Calu3 (cell line): ENCODE measurements around the gene TMEM72. TPM values are rescaled to one million over a fixed set of nuclear protein-coding genes. Genes with fewer than 3 reads are reported as not detected.

ENCODE experiments used
- BruUV-seq: library from RNA; stranded (reverse); fragments of 400-500 nt; replicated peaks from 2 replicates; lab custom pipeline; 2021; lab: Mats Ljungman, UMichigan
- CTCF ChIA-PET: fragments of 300-600 bp; sonication (Branson Sonifier 250); formaldehyde crosslinking; loops from one replicate; lab custom pipeline; 2022; ENCODE audit warnings: antibody characterized with exemption; lab: Charles Lee
- DNase-seq: peaks from one replicate; pipeline ENCODE4 v3.0.0; 2022
- H3K27ac Mint-ChIP-seq: one replicate; pipeline ENCODE4 v1.8.0; 2022; ENCODE audit warnings: mixed read lengths; ENCODE audit not compliant: unreplicated experiment
- H3K27me3 Mint-ChIP-seq: one replicate; pipeline ENCODE4 v1.8.0; 2022; ENCODE audit warnings: mixed read lengths; ENCODE audit not compliant: unreplicated experiment
- H3K36me3 Mint-ChIP-seq: one replicate; pipeline ENCODE4 v1.8.0; 2022; ENCODE audit warnings: mild to moderate bottlenecking, moderate library complexity, mixed read lengths; ENCODE audit not compliant: insufficient read depth, unreplicated experiment
- H3K4me1 Mint-ChIP-seq: one replicate; pipeline ENCODE4 v1.8.0; 2022; ENCODE audit warnings: mild to moderate bottlenecking, low read depth, mixed read lengths; ENCODE audit not compliant: unreplicated experiment
- H3K4me3 Mint-ChIP-seq: one replicate; pipeline ENCODE4 v1.8.0; 2022; ENCODE audit warnings: mild to moderate bottlenecking, low read depth, moderate library complexity, mixed read lengths; ENCODE audit not compliant: unreplicated experiment
- H3K9me3 Mint-ChIP-seq: one replicate; pipeline ENCODE4 v1.8.0; 2022; ENCODE audit warnings: low read depth, mixed read lengths; ENCODE audit not compliant: unreplicated experiment
- CTCF ChIP-seq: fragments of 200-600 bp; IDR thresholded peaks from one replicate; pipeline ENCODE4 v1.8.0; 2022; ENCODE audit warnings: antibody characterized with exemption; ENCODE audit not compliant: unreplicated experiment
- intact Hi-C: fragments of 100-400 bp; cut with micrococcal nuclease; formaldehyde crosslinking; loops from one replicate; pipeline ENCODE4 v1.10.0; 2022; ENCODE audit not compliant: unreplicated experiment
- total RNA-seq: library from RNA; stranded (reverse); gene quantifications from 2 replicates; pipeline ENCODE4 v1.2.3, GENCODE V29; 2022

TMEM72 gene
- total RNA-seq, 1 experiment from 2014 or later, result not detected

GRCh38 chr10:44925224-44925623 lies 14.1 kb downstream of the TMEM72 start:
- intact Hi-C loops, result no loop called here
- CTCF ChIA-PET, result interaction anchor here (0.6 to 1.5 kb wide), 3 partner anchors 62 to 1054 kb away, joined by 3 to 5 read pairs (median 5); no protein-coding TSS in a partner anchor
- no TSS peak for BruUV-seq

GRCh38 chr10:44925811-44926750 lies 14.9 kb downstream of the TMEM72 start:
- BruUV-seq, result no TSS peak
- intact Hi-C loops, result no loop called here
- H3K36me3 Mint-ChIP-seq, result no peaks in the 10 kb centered on the region
- CTCF ChIA-PET, result interaction anchor here (0.6 to 1.5 kb wide), 2 partner anchors 55 to 63 kb away, joined by 3 to 5 read pairs; no protein-coding TSS in a partner anchor
- H3K27me3 Mint-ChIP-seq, result peaks cover 5% of the 10 kb centered on the region
- no peaks in the 10 kb centered on the region for H3K4me1 Mint-ChIP-seq
- H3K4me3 Mint-ChIP-seq, result no peak overlapping the region
- DNase-seq, result no peak
- H3K27ac Mint-ChIP-seq, result no peak overlapping the region
- TF ChIP-seq CTCF, result no peak
- no peaks in the 10 kb centered on the region for H3K9me3 Mint-ChIP-seq

More at GRCh38 chr10:44925224-44925623, 14.1 kb downstream of the TMEM72 start:
- H3K27ac Mint-ChIP-seq, result no peak overlapping the region
- peak; percentile 53 for DNase-seq
- peak; percentile 18 for TF ChIP-seq CTCF
- no peaks in the 10 kb centered on the region for H3K9me3 Mint-ChIP-seq
- no peak overlapping the region for H3K4me3 Mint-ChIP-seq
- peaks cover 14% of the 10 kb centered on the region for H3K27me3 Mint-ChIP-seq
- H3K36me3 Mint-ChIP-seq, result no peaks in the 10 kb centered on the region
- H3K4me1 Mint-ChIP-seq, result no peaks in the 10 kb centered on the region

- DNase-seq, result no peak
- no peak for TF ChIP-seq CTCF
- Mint-ChIP-seq H3K36me3 (no peaks in the 10 kb centered on the region), H3K9me3 (no peaks in the 10 kb centered on the region), H3K27me3 (no peaks in the 10 kb centered on the region), H3K4me3 (no peak overlapping the region), H3K27ac (no peak overlapping the region), H3K4me1 (no peaks in the 10 kb centered on the region)
- BruUV-seq, result no TSS peak
- CTCF ChIA-PET, result interaction anchor here (0.6 kb wide), 1 partner anchor 55 kb away, joined by 3 read pairs; no protein-coding TSS in a partner anchor
- intact Hi-C loops, result no loop called here
Observed at GRCh38 chr10:44926751-44927351, 15.7 kb downstream of the TMEM72 start.

- CTCF ChIA-PET, result no interaction called here
- intact Hi-C loops, result no loop called here
- no peak overlapping the region for H3K4me3 Mint-ChIP-seq
- H3K4me1 Mint-ChIP-seq, result no peaks in the 10 kb centered on the region
- no peak for TF ChIP-seq CTCF
- DNase-seq, result no peak
- H3K9me3 Mint-ChIP-seq, result no peaks in the 10 kb centered on the region
- no peaks in the 10 kb centered on the region for H3K27me3 Mint-ChIP-seq
- BruUV-seq, result no TSS peak
- no peak overlapping the region for H3K27ac Mint-ChIP-seq
- no peaks in the 10 kb centered on the region for H3K36me3 Mint-ChIP-seq
Observed at GRCh38 chr10:44927352-44927751, 16.2 kb downstream of the TMEM72 start.
